Calu3 (cell line): ENCODE data around the gene GLDN. TPM values are rescaled to one million over a fixed set of nuclear protein-coding genes. Genes with fewer than 3 reads are reported as not detected.

Experiments
- BruUV-seq: library from RNA; stranded (reverse); fragments of 400-500 nt; replicated peaks from 2 replicates; lab custom pipeline; 2021; lab: Mats Ljungman, UMichigan
- CTCF ChIA-PET: fragments of 300-600 bp; sonication (Branson Sonifier 250); formaldehyde crosslinking; loops from one replicate; lab custom pipeline; 2022; ENCODE audit warnings: antibody characterized with exemption; lab: Charles Lee
- DNase-seq: peaks from one replicate; pipeline ENCODE4 v3.0.0; 2022
- H3K27ac Mint-ChIP-seq: one replicate; pipeline ENCODE4 v1.8.0; 2022; ENCODE audit warnings: mixed read lengths; ENCODE audit not compliant: unreplicated experiment
- H3K27me3 Mint-ChIP-seq: one replicate; pipeline ENCODE4 v1.8.0; 2022; ENCODE audit warnings: mixed read lengths; ENCODE audit not compliant: unreplicated experiment
- H3K36me3 Mint-ChIP-seq: one replicate; pipeline ENCODE4 v1.8.0; 2022; ENCODE audit warnings: mild to moderate bottlenecking, moderate library complexity, mixed read lengths; ENCODE audit not compliant: insufficient read depth, unreplicated experiment
- H3K4me1 Mint-ChIP-seq: one replicate; pipeline ENCODE4 v1.8.0; 2022; ENCODE audit warnings: mild to moderate bottlenecking, low read depth, mixed read lengths; ENCODE audit not compliant: unreplicated experiment
- H3K4me3 Mint-ChIP-seq: one replicate; pipeline ENCODE4 v1.8.0; 2022; ENCODE audit warnings: mild to moderate bottlenecking, low read depth, moderate library complexity, mixed read lengths; ENCODE audit not compliant: unreplicated experiment
- H3K9me3 Mint-ChIP-seq: one replicate; pipeline ENCODE4 v1.8.0; 2022; ENCODE audit warnings: low read depth, mixed read lengths; ENCODE audit not compliant: unreplicated experiment
- intact Hi-C: fragments of 100-400 bp; cut with micrococcal nuclease; formaldehyde crosslinking; loops from one replicate; pipeline ENCODE4 v1.10.0; 2022; ENCODE audit not compliant: unreplicated experiment
- microRNA-seq: library from miRNA; unstranded; fragments of <30 nt; microRNA quantifications from one replicate; pipeline ENCODE4 v1.2.0, GENCODE V29; 2022
- total RNA-seq: library from RNA; stranded (reverse); gene quantifications from 2 replicates; pipeline ENCODE4 v1.2.3, GENCODE V29; 2022
- TF ChIP-seq, protein P1 (sequence below): fragments of 200-600 bp; IDR thresholded peaks from one replicate; pipeline ENCODE4 v1.8.0; 2022; ENCODE audit warnings: antibody characterized with exemption; ENCODE audit not compliant: unreplicated experiment

Gene GLDN
- total RNA-seq, 1 experiment from 2014 or later: not detected

DNA sequence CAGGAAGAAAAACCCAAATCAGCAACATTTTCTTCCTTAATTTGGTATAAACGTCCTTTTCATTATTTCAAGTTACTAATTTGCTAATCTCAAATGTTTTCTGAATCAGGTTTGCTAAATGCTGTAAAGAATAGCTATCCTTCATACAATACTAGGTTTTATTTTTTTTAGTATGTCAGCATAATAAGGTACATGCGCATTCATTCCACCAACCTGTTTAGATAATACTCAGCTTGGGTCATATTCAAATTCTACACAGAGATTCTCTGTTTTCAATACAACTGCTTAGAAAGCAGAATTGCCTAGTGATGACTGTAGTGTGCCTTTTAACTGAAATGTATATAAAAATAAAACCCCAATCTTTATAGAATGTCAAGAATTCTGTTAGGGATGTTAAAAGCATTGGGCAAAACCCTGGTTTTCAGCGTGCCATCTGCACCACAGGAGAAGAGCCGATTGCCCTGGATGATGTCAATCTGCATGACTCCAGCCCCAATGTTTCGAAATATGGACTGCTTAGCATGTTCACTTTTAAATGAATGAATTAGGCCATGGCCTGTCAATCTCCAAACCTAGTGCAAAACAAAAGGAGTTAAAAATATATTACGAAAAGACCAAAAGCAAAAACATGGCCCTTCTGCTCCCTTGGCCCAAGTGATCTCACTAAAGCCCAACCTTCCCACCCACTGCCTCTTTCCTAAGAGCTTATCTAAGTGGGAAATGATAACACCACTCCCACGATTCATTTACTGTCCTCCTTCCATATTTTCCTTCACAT lies 107.4 kb downstream of the GLDN start:
- DNase-seq: no peak

DNA sequence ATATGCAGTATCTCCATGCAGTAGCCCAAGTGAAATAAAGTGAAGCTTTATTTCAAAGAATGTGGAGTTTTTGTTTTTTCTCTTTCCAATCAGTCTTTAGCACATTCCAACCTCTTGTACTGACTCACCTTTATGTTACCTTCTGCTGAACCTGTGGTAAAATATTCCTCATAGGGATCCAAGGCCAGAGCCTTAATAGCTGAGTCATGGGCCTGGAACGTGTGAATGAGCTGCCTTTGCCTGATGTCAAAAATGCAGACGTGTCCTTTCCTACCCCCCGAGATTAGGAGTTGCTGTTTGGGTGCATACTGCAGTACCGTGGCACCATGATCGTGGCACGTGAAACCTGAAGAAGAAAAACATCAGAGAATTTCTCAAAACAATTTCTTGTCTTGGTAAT lies 108.5 kb downstream of the GLDN start:
- TF ChIP-seq, protein P1, sequence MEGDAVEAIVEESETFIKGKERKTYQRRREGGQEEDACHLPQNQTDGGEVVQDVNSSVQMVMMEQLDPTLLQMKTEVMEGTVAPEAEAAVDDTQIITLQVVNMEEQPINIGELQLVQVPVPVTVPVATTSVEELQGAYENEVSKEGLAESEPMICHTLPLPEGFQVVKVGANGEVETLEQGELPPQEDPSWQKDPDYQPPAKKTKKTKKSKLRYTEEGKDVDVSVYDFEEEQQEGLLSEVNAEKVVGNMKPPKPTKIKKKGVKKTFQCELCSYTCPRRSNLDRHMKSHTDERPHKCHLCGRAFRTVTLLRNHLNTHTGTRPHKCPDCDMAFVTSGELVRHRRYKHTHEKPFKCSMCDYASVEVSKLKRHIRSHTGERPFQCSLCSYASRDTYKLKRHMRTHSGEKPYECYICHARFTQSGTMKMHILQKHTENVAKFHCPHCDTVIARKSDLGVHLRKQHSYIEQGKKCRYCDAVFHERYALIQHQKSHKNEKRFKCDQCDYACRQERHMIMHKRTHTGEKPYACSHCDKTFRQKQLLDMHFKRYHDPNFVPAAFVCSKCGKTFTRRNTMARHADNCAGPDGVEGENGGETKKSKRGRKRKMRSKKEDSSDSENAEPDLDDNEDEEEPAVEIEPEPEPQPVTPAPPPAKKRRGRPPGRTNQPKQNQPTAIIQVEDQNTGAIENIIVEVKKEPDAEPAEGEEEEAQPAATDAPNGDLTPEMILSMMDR: no peak
- BruUV-seq: no TSS peak
- peaks cover 46% of the 10 kb centered on the region for H3K4me1 Mint-ChIP-seq

More for the DNA sequence above, 107.4 kb downstream of the GLDN start:
- H3K27ac Mint-ChIP-seq: no peak overlapping the region
- TF ChIP-seq, protein P1: no peak
- peaks cover 2% of the 10 kb centered on the region for H3K9me3 Mint-ChIP-seq
- intact Hi-C loops: loop anchor here (5.0 kb wide), 1 partner anchor 47 kb away; no protein-coding TSS in a partner anchor
- CTCF ChIA-PET: interaction anchor here (0.6 to 0.7 kb wide), 3 partner anchors 51 to 979 kb away, joined by 3 read pairs; no protein-coding TSS in a partner anchor
- peaks cover 46% of the 10 kb centered on the region for H3K4me1 Mint-ChIP-seq
- H3K36me3 Mint-ChIP-seq: no peaks in the 10 kb centered on the region
- no TSS peak for BruUV-seq
- H3K27me3 Mint-ChIP-seq: no peaks in the 10 kb centered on the region
- H3K4me3 Mint-ChIP-seq: no peak overlapping the region

More for the DNA sequence above, 108.5 kb downstream of the GLDN start:
- peaks cover 2% of the 10 kb centered on the region for H3K9me3 Mint-ChIP-seq
- intact Hi-C loops: loop anchor here (2.0 to 5.0 kb wide), 2 partner anchors 45 to 68 kb away; no protein-coding TSS in a partner anchor
- no peaks in the 10 kb centered on the region for H3K36me3 Mint-ChIP-seq
- DNase-seq: peak; percentile 64
- no peaks in the 10 kb centered on the region for H3K27me3 Mint-ChIP-seq
- CTCF ChIA-PET: interaction anchor here (0.8 to 1.3 kb wide), 3 partner anchors 10 to 48 kb away, joined by 3 to 5 read pairs (median 3); no protein-coding TSS in a partner anchor
- peak overlapping the region; percentile 21 for H3K4me3 Mint-ChIP-seq
- H3K27ac Mint-ChIP-seq: no peak overlapping the region

Small RNAs within 50 kb of the gene (microRNA-seq; reads per million reads assigned to microRNA genes)
- gene MIR7973-1: not detected
- not detected for gene MIR7973-2

Other genes starting within 250 kb of the GLDN start
- not detected in 2 replicates for gene TNFAIP8L3, start 246.7 kb upstream of the GLDN start, total RNA-seq
- not detected in 2 replicates for gene CYP19A1, start 3.1 kb upstream of the GLDN start, total RNA-seq